Parathyroid adenoma (tissue), 2 donors: ENCODE results near the gene DTX2.
"Not testable (repeated sequence)": the region's sequence is repeated elsewhere in the genome, so short reads cannot be mapped to it uniquely, and the experiment has no call there.

Experiments used
- H2AFZ ChIP-seq: fragments of 300-600 bp; sonication (generic); one replicate; pipeline ENCODE4 v1.7.0; 2017; ENCODE audit warnings: antibody characterized with exemption, mild to moderate bottlenecking
- H3K27ac ChIP-seq: fragments of 300-600 bp; sonication (generic); one replicate; pipeline ENCODE4 v1.7.0; 2017
- H3K27me3 ChIP-seq: fragments of 300-600 bp; sonication (generic); one replicate; pipeline ENCODE4 v1.7.0; 2017; ENCODE audit warnings: low read length; ENCODE audit not compliant: control insufficient read depth, insufficient read depth
- H3K36me3 ChIP-seq: fragments of 300-600 bp; sonication (generic); one replicate; pipeline ENCODE4 v1.7.0; 2017; ENCODE audit warnings: low read length; ENCODE audit not compliant: control insufficient read depth, insufficient read depth
- H3K4me1 ChIP-seq: fragments of 300-600 bp; sonication (generic); one replicate; pipeline ENCODE4 v1.7.0; 2017; ENCODE audit warnings: control low read depth
- H3K4me2 ChIP-seq: fragments of 300-600 bp; sonication (generic); one replicate; pipeline ENCODE4 v1.7.0; 2017; ENCODE audit warnings: low read length
- H3K4me3 ChIP-seq: fragments of 300-600 bp; sonication (generic); one replicate; pipeline ENCODE4 v1.7.0; 2017; ENCODE audit warnings: low read depth, low read length
- H3K79me2 ChIP-seq: fragments of 300-600 bp; sonication (generic); one replicate; pipeline ENCODE4 v1.7.0; 2017; ENCODE audit warnings: control low read depth
- H3K9ac ChIP-seq: fragments of 300-600 bp; sonication (generic); one replicate; pipeline ENCODE4 v1.7.0; 2017; ENCODE audit warnings: mild to moderate bottlenecking
- H3K9me3 ChIP-seq: fragments of 300-600 bp; sonication (generic); one replicate; pipeline ENCODE4 v1.7.0; 2017; ENCODE audit warnings: low read length; ENCODE audit not compliant: control insufficient read depth
- donor health status: primary hyperparathyroidism.

Gene DTX2

GRCh38 chr7:76549025-76549854 is 87.7 kb downstream of the DTX2 start:
- Histone ChIP-seq H3K4me3 (peak overlapping the region; percentile 79), H2AFZ (peak overlapping the region; percentile 99), H3K4me2 (peak overlapping the region; percentile 66), H3K79me2 (peaks cover 11% of the 10 kb centered on the region), H3K27ac (peak overlapping the region; percentile 89), H3K9ac (peak overlapping the region; percentile 81)
- H3K9me3 ChIP-seq, H3K27me3 ChIP-seq, H3K36me3 ChIP-seq, H3K4me1 ChIP-seq: not testable (repeated sequence)

DNA sequence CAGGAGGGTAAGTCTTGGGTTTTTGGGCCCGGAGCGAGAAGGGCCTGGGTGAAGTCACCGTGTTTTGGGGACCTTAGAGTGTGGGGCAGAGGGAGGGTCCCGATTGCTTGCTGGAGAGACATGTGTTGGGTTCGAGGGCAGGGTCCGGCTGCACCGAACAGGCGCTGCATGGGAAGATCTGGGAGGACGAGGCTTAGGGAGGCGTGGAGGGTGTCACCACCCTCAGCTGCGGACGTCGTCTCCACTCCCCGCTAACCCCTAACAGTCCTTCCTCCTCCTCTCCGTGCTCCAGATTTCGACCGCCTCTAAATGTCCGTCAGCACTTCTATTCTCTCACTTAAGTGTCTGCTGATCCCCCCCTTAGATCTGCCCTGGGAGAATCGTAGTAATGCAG is 88.3 kb downstream of the DTX2 start:
- Histone ChIP-seq H3K27ac (peak overlapping the region; percentile 89), H3K79me2 (peaks cover 13% of the 10 kb centered on the region), H3K9ac (peak overlapping the region; percentile 81), H3K4me3 (peak overlapping the region; percentile 79), H3K4me2 (peak overlapping the region; percentile 66), H2AFZ (peak overlapping the region; percentile 99)
- H3K9me3 ChIP-seq, H3K4me1 ChIP-seq, H3K27me3 ChIP-seq, H3K36me3 ChIP-seq: not testable (repeated sequence)

GRCh38 chr7:76551992-76552391 is 90.5 kb downstream of the DTX2 start:
- H3K4me1 ChIP-seq, H3K9ac ChIP-seq, H3K4me2 ChIP-seq, H3K27me3 ChIP-seq, H3K4me3 ChIP-seq, H3K36me3 ChIP-seq, H3K27ac ChIP-seq, H3K9me3 ChIP-seq, H2AFZ ChIP-seq: not testable (repeated sequence)
- H3K79me2 ChIP-seq: peaks cover 16% of the 10 kb centered on the region
